GM23338 (cell line): ENCODE measurements around the gene RHOD. TPM values are rescaled to one million over a fixed set of nuclear protein-coding genes. Genes with fewer than 3 reads are reported as not detected.

Experiments used
- ATAC-seq: fragments of 200-7000 bp; cut with Tn5 transposase; 3 replicates; pipeline ENCODE4 v1.9.1; 2020
- DNase-seq: peaks from one replicate; pipeline ENCODE4 v3.0.0-alpha.2; 2015; ENCODE audit warnings: low spot score
- H2AFZ ChIP-seq: fragments of 200-600 bp; sonication (generic); 2 replicates; pipeline ENCODE4 v1.8.0; 2016; ENCODE audit warnings: antibody characterized with exemption, mild to moderate bottlenecking, moderate library complexity
- H3F3A ChIP-seq: fragments of 200-600 bp; sonication (generic); replicated peaks from 2 replicates; pipeline ENCODE4 v1.8.0; 2017; ENCODE audit warnings: antibody characterized with exemption, mixed run types, low read depth
- H3K27ac ChIP-seq: fragments of 200-600 bp; sonication (generic); 2 replicates; pipeline ENCODE4 v1.6.1; 2016; ENCODE audit warnings: low read depth
- H3K27me3 ChIP-seq: fragments of 200-600 bp; sonication (generic); 2 replicates; pipeline ENCODE4 v1.8.0; 2016; ENCODE audit warnings: mild to moderate bottlenecking, mixed run types, moderate library complexity; ENCODE audit not compliant: insufficient read depth
- H3K36me3 ChIP-seq: fragments of 200-600 bp; sonication (generic); 2 replicates; pipeline ENCODE4 v1.8.0; 2016; ENCODE audit warnings: mild to moderate bottlenecking; ENCODE audit not compliant: insufficient read depth
- H3K4me1 ChIP-seq: fragments of 200-600 bp; sonication (generic); 2 replicates; pipeline ENCODE4 v1.8.0; 2016; ENCODE audit warnings: mild to moderate bottlenecking, moderate library complexity; ENCODE audit not compliant: insufficient read depth
- H3K4me2 ChIP-seq: fragments of 200-600 bp; sonication (generic); 2 replicates; pipeline ENCODE4 v1.7.1; 2017; ENCODE audit warnings: mixed run types
- H3K4me3 ChIP-seq: fragments of 200-600 bp; sonication (generic); 2 replicates; pipeline ENCODE4 v1.6.1; 2016; ENCODE audit warnings: mixed run types
- H3K79me2 ChIP-seq: fragments of 200-600 bp; sonication (generic); replicated peaks from 2 replicates; pipeline ENCODE4 v1.8.0; 2017; ENCODE audit warnings: mild to moderate bottlenecking; ENCODE audit not compliant: insufficient read depth
- H3K9me2 ChIP-seq: fragments of 200-600 bp; sonication (generic); 2 replicates; pipeline ENCODE4 v1.8.0; 2017; ENCODE audit not compliant: insufficient read depth
- H4K20me1 ChIP-seq: fragments of 200-600 bp; sonication (generic); replicated peaks from 2 replicates; pipeline ENCODE4 v1.8.0; 2017; ENCODE audit warnings: mild to moderate bottlenecking; ENCODE audit not compliant: insufficient read depth
- H3K27ac Mint-ChIP-seq: 2 replicates; pipeline ENCODE4 v1.8.0; 2020; ENCODE audit warnings: inconsistent platforms, mild to moderate bottlenecking, moderate library complexity, mixed read lengths
- H3K27me3 Mint-ChIP-seq: 3 replicates; pipeline ENCODE4 v1.8.0; 2022; ENCODE audit warnings: low read depth, mild to moderate bottlenecking, moderate library complexity, mixed read lengths, inconsistent platforms; ENCODE audit not compliant: insufficient read depth, poor library complexity
- H3K36me3 Mint-ChIP-seq: 3 replicates; pipeline ENCODE4 v1.8.0; 2021; ENCODE audit warnings: low read depth, mild to moderate bottlenecking, inconsistent platforms, moderate library complexity, mixed read lengths
- H3K4me1 Mint-ChIP-seq: 3 replicates; pipeline ENCODE4 v1.8.0; 2020; ENCODE audit warnings: mild to moderate bottlenecking, inconsistent platforms, mixed read lengths
- H3K4me3 Mint-ChIP-seq: 3 replicates; pipeline ENCODE4 v1.8.0; 2021; ENCODE audit warnings: moderate library complexity, mild to moderate bottlenecking, inconsistent platforms, mixed read lengths
- H3K9me3 Mint-ChIP-seq: 3 replicates; pipeline ENCODE4 v1.8.0; 2020; ENCODE audit warnings: moderate library complexity, mild to moderate bottlenecking, inconsistent platforms, mixed read lengths
- CREB1 ChIP-seq: fragments of 250-450 bp; sonication (Bioruptor Pico); IDR thresholded peaks from 2 replicates; pipeline ENCODE4 v1.5.0; 2020; ENCODE audit warnings: low read depth, mild to moderate bottlenecking, moderate library complexity
- EZH2 ChIP-seq: fragments of 200-600 bp; sonication (generic); IDR thresholded peaks from one replicate; pipeline ENCODE4 v1.8.0; 2017; ENCODE audit warnings: antibody characterized with exemption, mild to moderate bottlenecking, low read depth; ENCODE audit not compliant: unreplicated experiment
- EZH2phosphoT487 ChIP-seq: fragments of 200-600 bp; sonication (generic); IDR thresholded peaks from one replicate; pipeline ENCODE4 v1.8.1; 2018; ENCODE audit warnings: antibody characterized with exemption; ENCODE audit not compliant: unreplicated experiment
- JUNB ChIP-seq: IDR thresholded peaks from one replicate; pipeline ENCODE4 v1.6.1; 2016; ENCODE audit warnings: antibody characterized with exemption; ENCODE audit not compliant: unreplicated experiment
- POLR2AphosphoS5 ChIP-seq: IDR thresholded peaks from 2 replicates; pipeline ENCODE4 v1.6.1; 2016; ENCODE audit warnings: antibody characterized with exemption, low read depth
- STAT1 ChIP-seq: IDR thresholded peaks from one replicate; pipeline ENCODE4 v1.6.1; 2016; ENCODE audit warnings: antibody characterized with exemption; ENCODE audit not compliant: unreplicated experiment
- ZNF114 ChIP-seq: fragments of 250-450 bp; sonication (Bioruptor Pico); IDR thresholded peaks from 2 replicates; pipeline ENCODE4 v1.5.0; 2020; ENCODE audit warnings: mild to moderate bottlenecking, moderate library complexity
- ZNF331 ChIP-seq: fragments of 250-450 bp; sonication (Bioruptor Pico); IDR thresholded peaks from 2 replicates; pipeline ENCODE4 v1.5.0; 2020; ENCODE audit warnings: low read depth, mild to moderate bottlenecking, moderate library complexity
- polyA plus RNA-seq: library from polyadenylated mRNA; unstranded; fragments of >200 nt; fragmentation: Nextera tagmentation; extraction: Ambion mirVana; gene quantifications from 2 replicates; pipeline ENCODE4 v1.2.1, GENCODE V29; 2016
- total RNA-seq: library from RNA; depleted of rRNA; stranded (reverse); fragments of >200 nt; shearing (Covaris generic); gene quantifications from 2 replicates; pipeline ENCODE4 v1.2.3, GENCODE V29; 2014
- TF ChIP-seq, protein P1 (sequence below): IDR thresholded peaks from one replicate; pipeline ENCODE4 v1.6.1; 2018; ENCODE audit warnings: antibody characterized with exemption; ENCODE audit not compliant: unreplicated experiment
- TF ChIP-seq, protein P2 (sequence below): IDR thresholded peaks from 2 replicates; pipeline ENCODE4 v1.6.1; 2016; ENCODE audit warnings: antibody characterized with exemption

RHOD gene
- total and polyA plus RNA-seq, 2 experiments from 2014 or later, result 13.8 to 16.2 TPM

DNA sequence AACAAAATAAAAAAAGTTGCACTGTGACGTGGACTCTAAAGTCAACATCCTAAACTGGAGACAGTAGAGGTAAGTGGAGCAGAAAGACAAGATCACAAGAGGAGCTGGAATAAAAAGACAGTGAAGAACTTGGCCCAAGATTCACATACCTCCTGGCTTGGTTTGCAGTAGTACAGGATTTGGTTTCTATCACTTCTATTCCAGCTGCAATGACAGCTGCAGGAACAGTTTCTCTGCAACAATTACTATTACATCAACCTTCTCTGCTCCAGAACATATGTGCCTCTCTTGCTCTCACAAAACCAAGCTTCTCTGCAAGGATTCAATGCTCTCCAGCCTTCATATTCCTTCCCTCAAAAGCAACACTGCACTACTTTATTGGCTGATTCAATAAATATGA is 54.6 kb downstream of the RHOD start (continued):
- TF ChIP-seq, protein P1, sequence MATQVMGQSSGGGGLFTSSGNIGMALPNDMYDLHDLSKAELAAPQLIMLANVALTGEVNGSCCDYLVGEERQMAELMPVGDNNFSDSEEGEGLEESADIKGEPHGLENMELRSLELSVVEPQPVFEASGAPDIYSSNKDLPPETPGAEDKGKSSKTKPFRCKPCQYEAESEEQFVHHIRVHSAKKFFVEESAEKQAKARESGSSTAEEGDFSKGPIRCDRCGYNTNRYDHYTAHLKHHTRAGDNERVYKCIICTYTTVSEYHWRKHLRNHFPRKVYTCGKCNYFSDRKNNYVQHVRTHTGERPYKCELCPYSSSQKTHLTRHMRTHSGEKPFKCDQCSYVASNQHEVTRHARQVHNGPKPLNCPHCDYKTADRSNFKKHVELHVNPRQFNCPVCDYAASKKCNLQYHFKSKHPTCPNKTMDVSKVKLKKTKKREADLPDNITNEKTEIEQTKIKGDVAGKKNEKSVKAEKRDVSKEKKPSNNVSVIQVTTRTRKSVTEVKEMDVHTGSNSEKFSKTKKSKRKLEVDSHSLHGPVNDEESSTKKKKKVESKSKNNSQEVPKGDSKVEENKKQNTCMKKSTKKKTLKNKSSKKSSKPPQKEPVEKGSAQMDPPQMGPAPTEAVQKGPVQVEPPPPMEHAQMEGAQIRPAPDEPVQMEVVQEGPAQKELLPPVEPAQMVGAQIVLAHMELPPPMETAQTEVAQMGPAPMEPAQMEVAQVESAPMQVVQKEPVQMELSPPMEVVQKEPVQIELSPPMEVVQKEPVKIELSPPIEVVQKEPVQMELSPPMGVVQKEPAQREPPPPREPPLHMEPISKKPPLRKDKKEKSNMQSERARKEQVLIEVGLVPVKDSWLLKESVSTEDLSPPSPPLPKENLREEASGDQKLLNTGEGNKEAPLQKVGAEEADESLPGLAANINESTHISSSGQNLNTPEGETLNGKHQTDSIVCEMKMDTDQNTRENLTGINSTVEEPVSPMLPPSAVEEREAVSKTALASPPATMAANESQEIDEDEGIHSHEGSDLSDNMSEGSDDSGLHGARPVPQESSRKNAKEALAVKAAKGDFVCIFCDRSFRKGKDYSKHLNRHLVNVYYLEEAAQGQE, result no peak
- TF ChIP-seq JUNB, result no peak

DNA sequence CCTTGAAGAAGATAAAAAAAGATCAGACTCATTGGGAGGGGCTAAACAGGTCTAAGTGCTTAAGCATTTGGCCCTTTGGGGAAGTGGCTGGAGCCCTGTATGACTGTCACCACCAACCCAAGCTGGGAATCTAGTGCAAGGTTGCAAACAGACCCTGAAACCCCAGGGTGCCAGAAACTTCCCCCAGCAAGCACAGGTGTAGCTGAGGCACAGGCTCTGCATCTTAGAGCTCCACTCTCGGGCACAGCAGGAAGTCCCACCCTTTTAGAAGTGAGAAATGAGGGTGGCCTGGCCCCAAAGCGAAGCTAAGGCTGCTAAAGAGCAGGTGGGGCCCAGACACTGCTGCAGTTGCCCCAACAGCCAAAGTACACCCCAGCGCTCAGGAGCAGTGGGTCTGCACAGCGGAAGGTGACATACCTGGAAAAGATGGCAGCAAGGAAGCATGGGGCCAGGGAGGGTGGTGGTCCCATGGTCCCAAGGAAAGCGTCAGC is 56.6 kb downstream of the RHOD start:
- Mint-ChIP-seq H3K27ac (no peak overlapping the region), H3K4me1 (peaks cover 27% of the 10 kb centered on the region), H3K27me3 (peaks cover 4% of the 10 kb centered on the region), H3K9me3 (no peaks in the 10 kb centered on the region), H3K4me3 (no peak overlapping the region; the same call in 2 of the 3 replicates), H3K36me3 (no peaks in the 10 kb centered on the region)
- Histone ChIP-seq H2AFZ (0 out of 2 replicates have a peak overlapping the region, but pooled peaks have one; percentile 14), H3F3A (0 out of 2 replicates have a peak, but pooled peaks cover 6% of the 10 kb centered on the region), H3K4me3 (no peak overlapping the region), H3K9me2 (no peaks in the 10 kb centered on the region), H3K27me3 (peaks cover 10% of the 10 kb centered on the region), H4K20me1 (no peaks in the 10 kb centered on the region), H3K36me3 (no peaks in the 10 kb centered on the region), H3K27ac (no peak overlapping the region), H3K4me1 (peaks cover 16% of the 10 kb centered on the region), H3K4me2 (no peak overlapping the region), H3K79me2 (no peaks in the 10 kb centered on the region)
- peak; percentile 34; the same call in 2 of the 3 replicates for ATAC-seq
- peak; percentile 27 for DNase-seq
- TF ChIP-seq EZH2 (no peak), ZNF114 (CRISPR knock-in tag) (no peak), JUNB (no peak), CREB1 (no peak), EZH2phosphoT487 (no peak), POLR2AphosphoS5 (no peak), ZNF331 (CRISPR knock-in tag) (no peak), STAT1 (no peak)
- TF ChIP-seq, protein P1, result no peak
- TF ChIP-seq, protein P2, sequence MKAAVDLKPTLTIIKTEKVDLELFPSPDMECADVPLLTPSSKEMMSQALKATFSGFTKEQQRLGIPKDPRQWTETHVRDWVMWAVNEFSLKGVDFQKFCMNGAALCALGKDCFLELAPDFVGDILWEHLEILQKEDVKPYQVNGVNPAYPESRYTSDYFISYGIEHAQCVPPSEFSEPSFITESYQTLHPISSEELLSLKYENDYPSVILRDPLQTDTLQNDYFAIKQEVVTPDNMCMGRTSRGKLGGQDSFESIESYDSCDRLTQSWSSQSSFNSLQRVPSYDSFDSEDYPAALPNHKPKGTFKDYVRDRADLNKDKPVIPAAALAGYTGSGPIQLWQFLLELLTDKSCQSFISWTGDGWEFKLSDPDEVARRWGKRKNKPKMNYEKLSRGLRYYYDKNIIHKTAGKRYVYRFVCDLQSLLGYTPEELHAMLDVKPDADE, result no peak
